Mesothelial cell of epicardium (in vitro differentiated cells): ENCODE results near the gene AIFM3. TPM values are rescaled to one million over a fixed set of nuclear protein-coding genes. Genes with fewer than 3 reads are reported as not detected.
"Not testable (repeated sequence)": the region's sequence is repeated elsewhere in the genome, so short reads cannot be mapped to it uniquely, and the experiment has no call there.

Source experiments
- DNase-seq, 2 experiments: peaks; one replicate each; pipeline ENCODE4 v3.0.0; 2021; ENCODE audit warnings: low spot score in 2 of 2; ENCODE audit not compliant: unreplicated experiment in 2 of 2
- H3K27ac Mint-ChIP-seq: 2 replicates; pipeline ENCODE4 v1.8.0; 2021; ENCODE audit warnings: mixed read lengths
- H3K27me3 Mint-ChIP-seq: 2 replicates; pipeline ENCODE4 v1.8.0; 2021; ENCODE audit warnings: low read depth, mixed read lengths
- H3K36me3 Mint-ChIP-seq: 2 replicates; pipeline ENCODE4 v1.8.0; 2021; ENCODE audit warnings: mixed read lengths
- H3K4me1 Mint-ChIP-seq: 2 replicates; pipeline ENCODE4 v1.8.0; 2021; ENCODE audit warnings: mixed read lengths
- H3K4me3 Mint-ChIP-seq: 2 replicates; pipeline ENCODE4 v1.8.0; 2021; ENCODE audit warnings: mild to moderate bottlenecking, moderate library complexity, mixed read lengths
- H3K9me3 Mint-ChIP-seq: 2 replicates; pipeline ENCODE4 v1.8.0; 2021; ENCODE audit warnings: mixed read lengths
- total RNA-seq: library from RNA; stranded (reverse); gene quantifications from 3 replicates; pipeline ENCODE4 v1.2.1, GENCODE V29; 2021
- TF ChIP-seq, protein P1 (sequence below): fragments of 200-600 bp; sonication (generic); IDR thresholded peaks from one replicate; pipeline ENCODE4 v1.5.0; 2021; ENCODE audit warnings: antibody characterized with exemption; ENCODE audit not compliant: unreplicated experiment

AIFM3 gene
- total RNA-seq, 1 donor from 2014 or later = 2.5 TPM

- H3K4me1 Mint-ChIP-seq = peaks cover 24% of the 10 kb centered on the region
- H3K27me3 Mint-ChIP-seq = no peaks in the 10 kb centered on the region
- H3K4me3 Mint-ChIP-seq = no peak overlapping the region
- peak overlapping the region; percentile 39 for H3K27ac Mint-ChIP-seq
- TF ChIP-seq, protein P1, sequence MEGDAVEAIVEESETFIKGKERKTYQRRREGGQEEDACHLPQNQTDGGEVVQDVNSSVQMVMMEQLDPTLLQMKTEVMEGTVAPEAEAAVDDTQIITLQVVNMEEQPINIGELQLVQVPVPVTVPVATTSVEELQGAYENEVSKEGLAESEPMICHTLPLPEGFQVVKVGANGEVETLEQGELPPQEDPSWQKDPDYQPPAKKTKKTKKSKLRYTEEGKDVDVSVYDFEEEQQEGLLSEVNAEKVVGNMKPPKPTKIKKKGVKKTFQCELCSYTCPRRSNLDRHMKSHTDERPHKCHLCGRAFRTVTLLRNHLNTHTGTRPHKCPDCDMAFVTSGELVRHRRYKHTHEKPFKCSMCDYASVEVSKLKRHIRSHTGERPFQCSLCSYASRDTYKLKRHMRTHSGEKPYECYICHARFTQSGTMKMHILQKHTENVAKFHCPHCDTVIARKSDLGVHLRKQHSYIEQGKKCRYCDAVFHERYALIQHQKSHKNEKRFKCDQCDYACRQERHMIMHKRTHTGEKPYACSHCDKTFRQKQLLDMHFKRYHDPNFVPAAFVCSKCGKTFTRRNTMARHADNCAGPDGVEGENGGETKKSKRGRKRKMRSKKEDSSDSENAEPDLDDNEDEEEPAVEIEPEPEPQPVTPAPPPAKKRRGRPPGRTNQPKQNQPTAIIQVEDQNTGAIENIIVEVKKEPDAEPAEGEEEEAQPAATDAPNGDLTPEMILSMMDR = no peak
- DNase-seq = no peak
- peaks cover 7% of the 10 kb centered on the region for H3K36me3 Mint-ChIP-seq
- H3K9me3 Mint-ChIP-seq = peaks cover 5% of the 10 kb centered on the region
Measured at GRCh38 chr22:20926243-20926642, 40.8 kb upstream of the AIFM3 start.

- DNase-seq = no peak
- Mint-ChIP-seq H3K4me3 (no peak overlapping the region), H3K9me3 (peaks cover 5% of the 10 kb centered on the region), H3K4me1 (peaks cover 15% of the 10 kb centered on the region), H3K27me3 (no peaks in the 10 kb centered on the region), H3K36me3 (peaks cover 7% of the 10 kb centered on the region), H3K27ac (no peak overlapping the region)
- TF ChIP-seq, protein P1 = no peak
Measured at GRCh38 chr22:20927940-20928572, 39.0 kb upstream of the AIFM3 start.

DNA sequence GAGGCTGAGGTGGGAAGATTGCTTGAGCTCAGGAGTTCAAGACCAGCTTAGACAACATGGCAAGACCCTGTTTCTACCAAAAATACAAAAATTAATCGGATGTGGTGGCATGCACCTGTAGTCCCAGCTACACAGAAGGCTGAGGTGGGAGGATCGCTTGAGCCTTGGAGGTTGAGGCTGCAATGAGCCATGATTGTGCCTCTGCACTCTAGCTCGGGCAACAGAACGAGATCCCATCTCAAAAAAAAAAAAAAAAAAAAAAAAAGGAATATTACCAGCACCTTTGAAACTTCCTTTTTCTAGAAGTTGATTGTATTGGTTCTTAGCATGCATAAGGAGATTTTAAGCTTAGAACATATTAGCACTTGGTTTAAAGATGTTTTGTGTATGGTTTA is 38.5 kb upstream of the AIFM3 start:
- TF ChIP-seq, protein P1 = no peak
- Mint-ChIP-seq H3K27ac (no peak overlapping the region), H3K27me3 (no peaks in the 10 kb centered on the region), H3K4me3 (no peak overlapping the region), H3K36me3 (peaks cover 7% of the 10 kb centered on the region), H3K9me3 (peaks cover 5% of the 10 kb centered on the region), H3K4me1 (peaks cover 15% of the 10 kb centered on the region)
- no peak for DNase-seq

DNA sequence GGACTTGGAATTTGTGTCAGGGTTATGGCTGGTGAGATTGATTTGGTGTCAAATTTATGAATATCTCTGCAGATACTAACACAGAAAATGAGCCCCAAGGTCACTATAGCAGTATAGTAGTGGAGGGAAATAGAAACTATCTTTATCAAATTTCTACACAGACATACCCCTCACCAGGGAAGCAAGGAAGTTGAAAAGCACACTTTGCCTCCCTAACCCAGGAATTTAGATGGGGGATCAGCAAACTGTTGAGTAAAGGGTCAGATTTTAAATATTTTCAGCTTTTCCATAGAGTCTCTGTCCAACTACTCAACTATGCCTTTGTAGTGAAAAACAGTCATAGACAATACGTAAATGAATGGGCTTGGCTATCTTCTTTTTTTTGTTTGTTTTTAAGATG is 37.1 kb upstream of the AIFM3 start:
- peak overlapping the region; percentile 4 for H3K27ac Mint-ChIP-seq
- peaks cover 5% of the 10 kb centered on the region for H3K9me3 Mint-ChIP-seq
- no peak for DNase-seq
- no peak overlapping the region for H3K4me3 Mint-ChIP-seq
- peaks cover 15% of the 10 kb centered on the region for H3K4me1 Mint-ChIP-seq
- TF ChIP-seq, protein P1 = no peak
- H3K36me3 Mint-ChIP-seq = peaks cover 16% of the 10 kb centered on the region
- H3K27me3 Mint-ChIP-seq = no peaks in the 10 kb centered on the region

- H3K27me3 Mint-ChIP-seq, H3K27ac Mint-ChIP-seq, DNase-seq, H3K9me3 Mint-ChIP-seq, H3K4me3 Mint-ChIP-seq: not testable (repeated sequence)
- peaks cover 14% of the 10 kb centered on the region for H3K4me1 Mint-ChIP-seq
- peaks cover 16% of the 10 kb centered on the region for H3K36me3 Mint-ChIP-seq
Measured at GRCh38 chr22:20930435-20930834, 36.6 kb upstream of the AIFM3 start.

DNA sequence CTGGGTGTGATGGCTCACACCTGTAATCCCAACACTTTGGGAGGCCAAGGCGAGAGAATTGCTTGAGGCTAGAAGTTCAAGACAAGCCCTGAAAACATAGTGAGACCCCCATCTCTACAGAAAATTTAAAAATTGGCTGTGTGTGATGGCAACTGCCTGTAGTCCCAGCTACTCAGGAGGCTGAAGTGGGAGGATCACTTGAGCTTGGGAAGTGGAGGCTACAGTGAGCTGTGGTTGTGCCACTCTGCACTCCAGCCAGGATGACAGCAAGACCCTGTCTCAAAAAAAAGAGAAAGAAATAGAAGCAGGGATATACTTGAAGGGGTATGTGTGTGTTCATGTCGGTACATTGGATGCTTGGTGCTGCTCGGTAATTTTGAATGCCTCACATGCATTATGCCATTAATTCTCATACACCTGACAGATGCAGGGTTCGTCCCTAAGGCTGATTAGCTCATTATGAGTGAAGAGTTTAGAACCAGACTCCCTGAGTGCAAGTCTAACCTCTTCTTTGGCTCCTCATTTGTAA is 35.9 kb upstream of the AIFM3 start:
- no peak for DNase-seq
- peaks cover 5% of the 10 kb centered on the region for H3K9me3 Mint-ChIP-seq
- peaks cover 20% of the 10 kb centered on the region for H3K36me3 Mint-ChIP-seq
- H3K4me3 Mint-ChIP-seq = no peak overlapping the region
- no peaks in the 10 kb centered on the region for H3K27me3 Mint-ChIP-seq
- TF ChIP-seq, protein P1 = no peak
- peaks cover 8% of the 10 kb centered on the region for H3K4me1 Mint-ChIP-seq
- H3K27ac Mint-ChIP-seq = no peak overlapping the region
